ENCODE measurements around the gene NR0B2.
"Not testable (repeated sequence)": the region's sequence is repeated elsewhere in the genome, so short reads cannot be mapped to it uniquely, and the experiment has no call there.

Gene NR0B2

DNA sequence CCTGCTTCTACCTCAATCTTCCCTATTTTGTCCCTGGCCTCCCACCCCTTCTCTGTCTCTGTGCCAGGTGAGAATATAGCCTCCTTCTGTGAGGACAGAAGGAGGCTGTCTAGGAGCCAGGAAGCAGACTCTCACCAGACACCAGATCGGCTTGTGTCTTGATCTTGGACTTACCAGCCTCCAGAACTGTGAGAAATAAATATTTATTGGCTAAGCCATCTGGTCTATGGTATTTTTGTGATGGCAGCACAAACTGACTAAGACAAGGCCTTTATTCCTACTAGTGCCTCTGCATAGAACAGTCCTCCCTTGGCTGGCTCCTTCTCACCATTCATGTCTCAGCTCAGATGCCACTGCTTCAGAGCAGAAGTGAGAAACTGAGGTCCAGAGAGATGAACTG, 25.5 kb downstream of the NR0B2 start:
- no peak for DNase-seq

DNA sequence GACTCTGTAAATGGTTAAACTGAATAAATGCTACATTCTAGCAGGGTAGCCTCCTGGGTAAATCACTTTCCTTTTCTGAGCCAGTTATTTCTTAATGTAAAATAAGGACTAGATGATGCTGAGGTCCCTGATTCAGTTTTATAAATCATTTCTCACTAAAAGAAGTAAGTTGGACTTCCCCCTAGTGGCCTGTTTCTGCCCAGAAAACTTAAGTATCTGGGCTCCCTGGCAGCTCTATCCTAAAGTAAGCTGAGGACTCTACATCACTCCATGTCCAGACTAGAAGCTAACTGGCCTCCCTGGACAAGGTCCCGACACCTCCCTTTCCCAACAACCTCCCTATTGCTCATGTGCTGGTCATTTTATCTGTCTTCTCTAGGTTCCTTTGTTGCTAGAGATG, 26.6 kb downstream of the NR0B2 start:
- peak in 1 of 2 donors; percentile 36 for DNase-seq

DNA sequence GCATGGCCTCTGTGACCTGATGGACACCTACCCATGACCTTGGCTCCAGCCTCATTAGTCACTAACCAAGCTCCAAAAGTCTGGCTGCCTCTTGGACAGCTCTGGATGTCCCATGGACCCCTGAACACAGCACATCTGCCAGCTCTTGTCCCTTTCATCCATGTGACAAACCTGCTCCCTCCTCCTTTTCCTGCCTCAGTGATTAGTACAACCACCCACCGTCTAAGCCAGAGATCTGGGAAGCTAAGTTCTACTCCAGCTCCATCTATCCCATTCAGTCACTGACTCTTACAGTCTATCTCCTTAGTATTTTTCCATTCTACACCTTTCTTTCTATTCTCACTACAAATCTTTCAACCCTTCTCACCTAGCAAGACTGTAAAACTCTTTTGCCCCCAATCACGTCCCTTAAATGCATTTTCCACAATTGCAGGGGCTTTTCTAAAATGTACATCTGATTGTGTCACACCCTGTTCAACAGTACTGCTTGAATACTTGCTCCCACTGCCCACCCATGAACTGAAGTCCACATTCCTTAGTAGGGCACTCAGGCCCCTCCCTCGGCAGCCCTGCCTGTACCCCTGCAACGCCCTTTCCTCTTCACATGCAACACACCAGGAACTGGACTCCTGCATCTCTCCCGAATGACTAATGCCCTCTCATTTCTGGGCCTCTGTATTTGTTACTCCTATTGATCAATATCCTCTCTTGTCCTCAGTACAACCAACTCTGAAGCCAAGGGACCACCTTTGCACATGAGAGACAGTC, 30.9 kb downstream of the NR0B2 start:
- DNase-seq: no peak

DNA sequence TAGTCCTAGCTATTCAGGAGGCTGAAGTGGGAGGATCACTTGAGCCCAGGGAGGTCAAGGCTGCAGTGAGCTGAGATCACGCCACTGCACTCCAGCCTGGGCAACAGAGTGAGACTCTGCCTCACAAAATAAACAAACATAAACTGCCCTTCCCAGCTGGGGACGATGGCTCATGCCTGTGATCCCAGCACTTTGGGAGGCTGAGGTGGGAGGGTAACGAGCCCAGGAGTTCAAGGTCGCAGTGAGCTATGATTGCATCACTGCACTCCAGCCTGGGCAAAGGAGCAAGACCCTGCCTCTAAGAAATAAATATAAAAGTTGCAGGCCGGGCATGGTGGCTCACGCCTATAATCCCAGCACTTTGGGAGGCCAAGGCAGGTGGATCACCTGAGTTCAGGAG, 32.2 kb downstream of the NR0B2 start:
- DNase-seq: not testable (repeated sequence)

DNA sequence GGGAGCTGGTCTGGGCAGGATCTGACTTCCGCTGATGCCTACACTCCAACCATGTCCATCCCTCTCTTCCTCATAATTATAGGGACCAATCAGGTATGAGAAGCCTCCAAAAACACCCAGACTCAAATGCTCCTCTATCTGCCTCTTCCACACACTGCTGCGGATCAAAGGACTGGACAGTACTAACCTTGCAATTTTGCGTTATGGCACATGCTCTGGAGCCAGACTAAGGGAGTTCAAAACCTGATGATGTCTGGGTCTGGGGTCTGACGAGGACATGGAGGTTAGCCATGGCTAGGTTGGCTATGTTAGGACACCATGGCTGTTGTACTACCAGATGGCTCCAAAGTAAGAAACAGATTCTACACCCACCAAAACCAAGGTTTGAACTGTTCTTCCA, 34.0 kb downstream of the NR0B2 start:
- DNase-seq: no peak

DNA sequence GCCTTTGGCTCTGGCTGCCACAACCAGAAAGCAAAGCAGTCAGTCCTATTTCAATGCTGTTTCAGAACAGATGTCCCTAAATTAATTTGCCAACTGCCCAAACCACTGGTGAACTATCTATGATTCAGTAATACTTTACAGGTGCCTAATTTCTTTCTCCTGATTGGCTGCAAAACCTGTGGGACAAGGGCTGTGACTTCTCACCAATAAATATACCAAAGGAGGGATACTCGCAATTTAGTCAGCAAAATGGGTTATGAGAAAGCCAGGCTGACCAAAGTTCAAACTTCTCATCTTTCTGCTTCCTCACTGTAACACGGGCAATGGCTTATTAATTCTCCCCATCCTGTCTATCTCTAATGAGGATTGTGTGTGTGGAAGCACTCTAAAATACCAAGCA, 36.4 kb downstream of the NR0B2 start:
- DNase-seq: no peak

DNA sequence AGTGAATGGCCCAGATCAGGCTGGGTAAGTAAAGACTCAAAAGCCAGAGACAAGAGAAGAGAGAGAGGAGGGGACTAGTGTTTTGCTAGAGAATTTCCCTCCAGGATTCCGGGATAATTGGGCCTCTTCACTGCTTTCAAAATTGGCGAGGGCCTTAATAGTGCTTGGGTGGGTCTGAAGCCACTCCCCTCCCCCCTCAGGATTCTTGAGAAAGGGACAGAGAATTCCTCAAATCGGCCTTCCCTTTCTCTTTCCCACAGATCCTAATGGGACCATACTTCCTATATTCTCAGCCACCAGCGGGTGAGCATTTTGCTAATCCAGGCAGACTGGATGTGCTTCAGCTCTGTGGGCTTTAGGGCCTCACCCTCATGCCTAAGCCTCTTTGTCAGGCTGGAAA, 38.9 kb downstream of the NR0B2 start:
- DNase-seq: no peak

DNA sequence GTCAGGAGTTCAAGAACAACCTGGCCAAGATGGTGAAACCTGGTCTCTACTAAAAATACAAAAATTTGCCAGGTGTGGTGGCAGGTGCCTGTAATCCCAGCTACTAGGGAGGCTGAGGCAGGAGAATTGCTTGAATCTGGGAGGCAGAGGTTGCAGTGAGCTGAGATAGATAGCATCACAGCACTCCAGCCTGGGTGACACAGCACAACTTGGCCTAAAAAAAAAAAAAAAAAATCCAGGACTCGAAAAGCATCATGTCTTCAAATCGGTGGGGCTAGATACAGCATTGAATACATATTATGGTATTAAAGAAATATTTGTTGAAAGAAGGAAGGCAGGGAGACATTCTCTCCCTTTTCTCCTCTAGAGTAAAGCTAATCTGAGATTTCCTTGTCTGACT, 40.7 kb downstream of the NR0B2 start:
- not testable (repeated sequence) for DNase-seq

DNA sequence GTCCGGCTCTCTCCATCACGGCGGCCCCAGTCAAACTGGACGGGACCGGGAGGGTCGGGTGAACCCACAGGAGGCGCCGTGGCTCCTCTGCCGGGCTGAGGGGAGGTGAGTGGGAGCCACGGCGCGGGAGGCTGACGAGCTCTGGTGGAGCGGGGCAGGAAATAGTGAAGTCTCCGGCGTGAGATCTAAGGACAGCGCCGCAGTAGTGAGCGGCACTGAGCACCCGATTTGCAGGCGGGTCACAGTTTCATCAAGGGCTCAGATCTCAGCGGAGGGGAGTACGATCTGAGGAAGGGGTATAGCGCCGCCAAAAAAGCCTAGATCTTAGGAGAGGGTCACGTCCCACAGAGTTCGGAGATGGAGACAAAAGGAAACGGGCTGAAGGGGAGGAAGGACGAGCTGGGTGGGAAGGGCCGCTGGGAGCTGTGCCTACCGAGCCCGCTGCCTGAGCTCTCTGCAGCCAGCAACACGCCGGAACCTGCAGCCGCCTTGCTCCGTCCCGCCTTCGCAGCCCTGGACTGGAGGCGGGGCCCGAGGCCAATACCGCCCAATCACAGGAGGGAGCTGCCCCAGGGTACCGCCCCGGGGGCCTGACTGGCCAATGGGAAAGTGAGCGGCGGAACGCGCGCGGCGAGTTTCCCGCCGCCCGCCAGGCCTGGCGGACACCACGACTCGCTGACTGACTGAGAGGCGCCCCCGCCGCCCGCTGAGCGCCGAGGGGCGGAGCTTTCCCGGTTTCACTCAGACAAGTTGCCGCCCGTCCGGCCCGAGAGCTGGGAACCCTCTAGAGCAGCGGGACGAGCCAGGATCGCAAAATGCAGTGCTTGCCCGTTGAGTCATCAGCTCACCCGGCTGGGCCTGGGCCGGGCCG, 48.9 kb downstream of the NR0B2 start:
- DNase-seq: peak; percentile 94 to 96

DNA sequence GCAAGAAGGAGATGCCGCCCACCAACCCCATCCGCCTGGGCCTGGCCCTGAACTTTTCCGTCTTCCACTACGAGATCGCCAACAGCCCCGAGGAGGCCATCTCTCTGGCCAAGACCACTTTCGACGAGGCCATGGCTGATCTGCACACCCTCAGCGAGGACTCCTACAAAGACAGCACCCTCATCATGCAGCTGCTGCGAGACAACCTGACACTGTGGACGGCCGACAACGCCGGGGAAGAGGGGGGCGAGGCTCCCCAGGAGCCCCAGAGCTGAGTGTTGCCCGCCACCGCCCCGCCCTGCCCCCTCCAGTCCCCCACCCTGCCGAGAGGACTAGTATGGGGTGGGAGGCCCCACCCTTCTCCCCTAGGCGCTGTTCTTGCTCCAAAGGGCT, 50.1 kb downstream of the NR0B2 start:
- DNase-seq: no peak

DNA sequence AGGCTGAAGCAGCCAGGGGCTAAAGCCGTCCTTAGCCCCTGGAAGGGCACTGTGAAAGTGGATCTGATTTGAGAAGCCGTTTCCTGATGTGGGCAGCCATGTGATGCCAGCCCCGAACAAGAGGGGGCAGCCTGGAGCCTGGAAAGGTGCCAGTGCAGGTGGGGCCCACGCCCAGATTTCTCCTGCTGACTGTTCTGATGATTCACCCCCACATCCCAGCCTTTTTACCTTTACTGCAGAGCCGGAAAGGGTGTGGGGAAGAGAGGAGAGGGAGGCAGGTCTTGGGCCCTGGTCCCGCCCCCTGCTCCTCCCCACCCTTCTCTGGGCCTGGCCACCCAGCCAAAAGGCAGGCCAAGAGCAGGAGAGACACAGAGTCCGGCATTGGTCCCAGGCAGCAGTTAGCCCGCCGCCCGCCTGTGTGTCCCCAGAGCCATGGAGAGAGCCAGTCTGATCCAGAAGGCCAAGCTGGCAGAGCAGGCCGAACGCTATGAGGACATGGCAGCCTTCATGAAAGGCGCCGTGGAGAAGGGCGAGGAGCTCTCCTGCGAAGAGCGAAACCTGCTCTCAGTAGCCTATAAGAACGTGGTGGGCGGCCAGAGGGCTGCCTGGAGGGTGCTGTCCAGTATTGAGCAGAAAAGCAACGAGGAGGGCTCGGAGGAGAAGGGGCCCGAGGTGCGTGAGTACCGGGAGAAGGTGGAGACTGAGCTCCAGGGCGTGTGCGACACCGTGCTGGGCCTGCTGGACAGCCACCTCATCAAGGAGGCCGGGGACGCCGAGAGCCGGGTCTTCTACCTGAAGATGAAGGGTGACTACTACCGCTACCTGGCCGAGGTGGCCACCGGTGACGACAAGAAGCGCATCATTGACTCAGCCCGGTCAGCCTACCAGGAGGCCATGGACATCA, 50.7 kb downstream of the NR0B2 start, which contains the start of gene SFN:
Gene SFN (plus strand): TSS at position 369 of the 904 bp plus-strand sequence. CDS start 64 bp downstream, at position 433.
- DNase-seq: peak; percentile 15 to 51

DNA sequence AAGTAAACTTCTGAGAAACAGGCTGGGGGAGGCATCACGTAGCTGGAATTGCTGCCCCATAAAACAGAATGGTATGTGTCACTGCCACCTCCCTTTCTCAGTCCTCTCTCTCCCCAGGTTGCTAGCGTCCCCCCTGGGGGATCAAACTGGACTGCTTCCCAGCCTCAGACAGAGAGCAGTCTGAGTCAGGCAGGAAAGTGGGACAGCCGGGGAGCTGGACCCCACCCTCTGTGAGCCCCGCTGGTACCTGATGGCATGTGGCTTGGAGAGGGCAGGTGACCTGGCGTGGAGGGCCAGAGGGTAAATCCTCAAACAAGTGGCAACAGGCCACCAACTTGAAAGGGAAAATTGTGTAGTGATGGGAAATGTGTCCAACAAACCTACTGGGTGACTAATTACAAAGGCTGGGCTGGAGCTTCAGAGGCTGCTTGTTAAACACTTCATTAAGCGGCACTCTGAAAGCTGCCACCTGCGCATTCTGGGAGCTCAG, 51.8 kb downstream of the NR0B2 start:
- DNase-seq: no peak

All from CD4-positive, alpha-beta T cell treated with Interleukin-4 for 1 hour (primary cell).